HEK293 (cell line): ENCODE results near the gene BOC.

Source experiments
- CTCF ChIA-PET: fragments of 350-600 bp; formaldehyde crosslinking; extraction: SDS; loops from one replicate; lab custom pipeline; 2021; ENCODE audit warnings: antibody characterized with exemption; lab: Yijun Ruan, JAX
- POLR2A ChIA-PET: fragments of 300-600 bp; formaldehyde crosslinking; extraction: SDS; loops from one replicate; lab custom pipeline; 2020; ENCODE audit warnings: antibody characterized with exemption, inconsistent platforms; lab: Yijun Ruan, JAX
- H3K27ac ChIP-seq: fragments of 200-500 bp; sonication (Bioruptor generic); 2 replicates; pipeline ENCODE4 v1.5.1; 2014; ENCODE audit warnings: low read depth, low read length, control low read depth, inconsistent platforms; ENCODE audit errors: extremely low read depth
- H3K36me3 ChIP-seq, 2 experiments: fragments of 200-500 bp in 1 of 2; sonication (Bioruptor generic) in 1 of 2; 1 replicate in 1 of 2; 2 replicates in 1 of 2; pipeline ENCODE4 v1.5.1; 2014 to 2017; ENCODE audit warnings: inconsistent platforms in 2 of 2, low read length in 2 of 2; ENCODE audit not compliant: control insufficient read depth in 2 of 2, insufficient read depth in 1 of 2
- H3K4me1 ChIP-seq: fragments of 200-500 bp; sonication (Bioruptor generic); 2 replicates; pipeline ENCODE4 v1.5.1; 2014; ENCODE audit warnings: mild to moderate bottlenecking, low read length, inconsistent platforms; ENCODE audit not compliant: control insufficient read depth, insufficient read depth
- H3K4me3 ChIP-seq: 2 replicates; pipeline ENCODE4 v1.5.1; 2011; ENCODE audit warnings: low read depth, mild to moderate bottlenecking, control low read depth, low read length, moderate library complexity
- H3K9me3 ChIP-seq: fragments of 200-500 bp; sonication (Bioruptor generic); 2 replicates; pipeline ENCODE4 v1.5.1; 2014; ENCODE audit warnings: low read depth, low read length, inconsistent platforms; ENCODE audit not compliant: control insufficient read depth, insufficient read depth
- EGR2 ChIP-seq: fragments of 450-650 bp; formaldehyde crosslinking; IDR thresholded peaks from 2 replicates; pipeline ENCODE4 v1.5.1; 2016; ENCODE audit warnings: low read depth, missing biosample characterization, missing genetic modification characterization
- GLIS1 ChIP-seq: fragments of 450-650 bp; formaldehyde crosslinking; IDR thresholded peaks from 2 replicates; pipeline ENCODE4 v1.5.1; 2016; ENCODE audit warnings: missing biosample characterization, missing genetic modification characterization
- OSR2 ChIP-seq: fragments of 450-650 bp; formaldehyde crosslinking; IDR thresholded peaks from 2 replicates; pipeline ENCODE4 v1.5.1; 2016; ENCODE audit warnings: missing biosample characterization, missing genetic modification characterization
- REST ChIP-seq: fragments of 450-650 bp; formaldehyde crosslinking; IDR thresholded peaks from 2 replicates; pipeline ENCODE4 v1.5.1; 2016; ENCODE audit warnings: missing biosample characterization, missing genetic modification characterization
- ZBTB7A ChIP-seq: fragments of 450-650 bp; formaldehyde crosslinking; IDR thresholded peaks from 2 replicates; pipeline ENCODE4 v1.5.1; 2016; ENCODE audit warnings: low read depth, missing biosample characterization, missing genetic modification characterization
- ZNF10 ChIP-seq: fragments of 450-650 bp; formaldehyde crosslinking; IDR thresholded peaks from 2 replicates; pipeline ENCODE4 v1.5.1; 2017; ENCODE audit warnings: missing biosample characterization, missing genetic modification characterization
- ZNF114 ChIP-seq: fragments of 450-650 bp; formaldehyde crosslinking; IDR thresholded peaks from 2 replicates; pipeline ENCODE4 v1.5.0; 2017; ENCODE audit warnings: missing biosample characterization, missing genetic modification characterization
- ZNF174 ChIP-seq: fragments of 450-650 bp; formaldehyde crosslinking; IDR thresholded peaks from 2 replicates; pipeline ENCODE4 v1.5.0; 2017; ENCODE audit warnings: missing biosample characterization, mild to moderate bottlenecking, missing genetic modification characterization
- ZNF211 ChIP-seq: fragments of 450-650 bp; formaldehyde crosslinking; IDR thresholded peaks from 2 replicates; pipeline ENCODE4 v1.5.1; 2016; ENCODE audit warnings: low read depth, missing biosample characterization, missing genetic modification characterization
- ZNF214 ChIP-seq: fragments of 450-650 bp; formaldehyde crosslinking; IDR thresholded peaks from 2 replicates; pipeline ENCODE4 v1.5.1; 2017; ENCODE audit warnings: missing biosample characterization, mild to moderate bottlenecking, missing genetic modification characterization, borderline replicate concordance
- ZNF24 ChIP-seq: fragments of 450-650 bp; formaldehyde crosslinking; IDR thresholded peaks from 2 replicates; pipeline ENCODE4 v1.5.1; 2016; ENCODE audit warnings: missing biosample characterization, missing genetic modification characterization
- ZNF274 ChIP-seq, 2 experiments: fragments of 200-500 bp in 1 of 2; fragments of 450-650 bp in 1 of 2; sonication (Bioruptor generic) in 1 of 2; formaldehyde crosslinking in 1 of 2; IDR thresholded peaks; 2 replicates each; pipeline versions ENCODE4 v1.5.1 to v1.6.1; 2014 to 2016; ENCODE audit warnings: borderline replicate concordance in 1 of 2, inconsistent platforms in 1 of 2, low read length in 1 of 2, missing biosample characterization in 1 of 2, missing genetic modification characterization in 1 of 2
- ZNF302 ChIP-seq: fragments of 450-650 bp; formaldehyde crosslinking; IDR thresholded peaks from 2 replicates; pipeline ENCODE4 v1.5.1; 2016; ENCODE audit warnings: missing biosample characterization, missing genetic modification characterization, low read depth
- ZNF37A ChIP-seq: fragments of 450-650 bp; IDR thresholded peaks from 2 replicates; pipeline ENCODE4 v1.5.1; 2018; ENCODE audit warnings: missing biosample characterization, missing genetic modification characterization
- ZNF501 ChIP-seq: fragments of 450-650 bp; formaldehyde crosslinking; IDR thresholded peaks from 2 replicates; pipeline ENCODE4 v1.5.1; 2016; ENCODE audit warnings: missing biosample characterization, missing genetic modification characterization
- ZNF623 ChIP-seq: fragments of 450-650 bp; formaldehyde crosslinking; IDR thresholded peaks from 2 replicates; pipeline ENCODE4 v1.5.1; 2016; ENCODE audit warnings: missing biosample characterization, missing genetic modification characterization
- ZNF664 ChIP-seq: fragments of 450-650 bp; formaldehyde crosslinking; IDR thresholded peaks from 2 replicates; pipeline ENCODE4 v1.5.1; 2016; ENCODE audit warnings: missing biosample characterization, missing genetic modification characterization
- ZNF776 ChIP-seq: fragments of 450-650 bp; formaldehyde crosslinking; IDR thresholded peaks from 2 replicates; pipeline ENCODE4 v1.5.0; 2017; ENCODE audit warnings: missing biosample characterization, missing genetic modification characterization, borderline replicate concordance
- ZNF785 ChIP-seq: fragments of 450-650 bp; formaldehyde crosslinking; IDR thresholded peaks from 2 replicates; pipeline ENCODE4 v1.5.1; 2016; ENCODE audit warnings: missing biosample characterization, missing genetic modification characterization
- ZXDB ChIP-seq: fragments of 450-650 bp; formaldehyde crosslinking; IDR thresholded peaks from 2 replicates; pipeline ENCODE4 v1.5.1; 2016; ENCODE audit warnings: missing biosample characterization, missing genetic modification characterization
- TF ChIP-seq, protein P1 (sequence below): sonication (generic); formaldehyde crosslinking; IDR thresholded peaks from 2 replicates; pipeline ENCODE4 v1.8.1; 2022; ENCODE audit warnings: mild to moderate bottlenecking, moderate library complexity, missing genetic modification reagents
- TF ChIP-seq, protein P2 (sequence below): fragments of 450-650 bp; formaldehyde crosslinking; IDR thresholded peaks from 2 replicates; pipeline ENCODE4 v1.5.1; 2016; ENCODE audit warnings: missing biosample characterization, missing genetic modification characterization
- TF ChIP-seq, protein P3 (sequence below): fragments of 450-650 bp; formaldehyde crosslinking; IDR thresholded peaks from 2 replicates; pipeline ENCODE4 v1.5.1; 2016; ENCODE audit warnings: missing biosample characterization, missing genetic modification characterization
- TF ChIP-seq, protein P4 (sequence below): fragments of 450-650 bp; formaldehyde crosslinking; IDR thresholded peaks from 2 replicates; pipeline ENCODE4 v1.5.1; 2017; ENCODE audit warnings: missing biosample characterization, missing genetic modification characterization

BOC gene

GRCh38 chr3:113273011-113273410, 61.7 kb downstream of the BOC start:
- H3K9me3 ChIP-seq: no peaks in the 10 kb centered on the region
- no peaks in the 10 kb centered on the region for H3K4me1 ChIP-seq
- no peak overlapping the region for H3K4me3 ChIP-seq
- H3K27ac ChIP-seq: no peak overlapping the region
- CTCF ChIA-PET: no interaction called here
- POLR2A ChIA-PET: no interaction called here
- H3K36me3 ChIP-seq: peaks cover 0 to 29% of the 10 kb centered on the region in 2 experiments; a peak in 1 of 3 replicates
- TF ChIP-seq ZNF785 (tag by site-specific recombination) (no peak), ZNF211 (tag by site-specific recombination) (no peak), REST (no peak), ZXDB (tag by site-specific recombination) (no peak), ZNF114 (tag by site-specific recombination) (no peak), ZNF664 (tag by site-specific recombination) (no peak), ZNF214 (tag by site-specific recombination) (no peak), ZNF37A (tag by site-specific recombination) (no peak), ZNF623 (no peak), ZNF174 (tag by site-specific recombination) (no peak), ZNF501 (tag by site-specific recombination) (no peak), ZNF274 (IDR thresholded peaks at IDR 0.05; ENCODE audit: low read length) (no peak), ZNF274 (tag by site-specific recombination; IDR thresholded peaks at IDR 0.05; ENCODE audit: borderline replicate concordance) (no peak), ZBTB7A (tag by site-specific recombination) (no peak), ZNF302 (no peak)
- TF ChIP-seq, protein P1, sequence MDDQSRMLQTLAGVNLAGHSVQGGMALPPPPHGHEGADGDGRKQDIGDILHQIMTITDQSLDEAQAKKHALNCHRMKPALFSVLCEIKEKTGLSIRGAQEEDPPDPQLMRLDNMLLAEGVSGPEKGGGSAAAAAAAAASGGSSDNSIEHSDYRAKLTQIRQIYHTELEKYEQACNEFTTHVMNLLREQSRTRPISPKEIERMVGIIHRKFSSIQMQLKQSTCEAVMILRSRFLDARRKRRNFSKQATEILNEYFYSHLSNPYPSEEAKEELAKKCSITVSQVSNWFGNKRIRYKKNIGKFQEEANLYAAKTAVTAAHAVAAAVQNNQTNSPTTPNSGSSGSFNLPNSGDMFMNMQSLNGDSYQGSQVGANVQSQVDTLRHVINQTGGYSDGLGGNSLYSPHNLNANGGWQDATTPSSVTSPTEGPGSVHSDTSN (CRISPR knock-in tag): no peak
- TF ChIP-seq, protein P2, sequence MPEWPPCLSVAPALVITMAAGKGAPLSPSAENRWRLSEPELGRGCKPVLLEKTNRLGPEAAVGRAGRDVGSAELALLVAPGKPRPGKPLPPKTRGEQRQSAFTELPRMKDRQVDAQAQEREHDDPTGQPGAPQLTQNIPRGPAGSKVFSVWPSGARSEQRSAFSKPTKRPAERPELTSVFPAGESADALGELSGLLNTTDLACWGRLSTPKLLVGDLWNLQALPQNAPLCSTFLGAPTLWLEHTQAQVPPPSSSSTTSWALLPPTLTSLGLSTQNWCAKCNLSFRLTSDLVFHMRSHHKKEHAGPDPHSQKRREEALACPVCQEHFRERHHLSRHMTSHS (tag by site-specific recombination): no peak
- TF ChIP-seq, protein P3, sequence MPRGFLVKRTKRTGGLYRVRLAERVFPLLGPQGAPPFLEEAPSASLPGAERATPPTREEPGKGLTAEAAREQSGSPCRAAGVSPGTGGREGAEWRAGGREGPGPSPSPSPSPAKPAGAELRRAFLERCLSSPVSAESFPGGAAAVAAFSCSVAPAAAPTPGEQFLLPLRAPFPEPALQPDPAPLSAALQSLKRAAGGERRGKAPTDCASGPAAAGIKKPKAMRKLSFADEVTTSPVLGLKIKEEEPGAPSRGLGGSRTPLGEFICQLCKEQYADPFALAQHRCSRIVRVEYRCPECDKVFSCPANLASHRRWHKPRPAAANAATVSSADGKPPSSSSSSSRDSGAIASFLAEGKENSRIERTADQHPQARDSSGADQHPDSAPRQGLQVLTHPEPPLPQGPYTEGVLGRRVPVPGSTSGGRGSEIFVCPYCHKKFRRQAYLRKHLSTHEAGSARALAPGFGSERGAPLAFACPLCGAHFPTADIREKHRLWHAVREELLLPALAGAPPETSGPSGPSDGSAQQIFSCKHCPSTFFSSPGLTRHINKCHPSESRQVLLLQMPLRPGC (tag by site-specific recombination): no peak

GRCh38 chr3:113273604-113274378, 62.4 kb downstream of the BOC start:
- TF ChIP-seq EGR2 (tag by site-specific recombination): no peak
- no peak for TF ChIP-seq ZXDB (tag by site-specific recombination)
- TF ChIP-seq ZNF776 (tag by site-specific recombination): no peak
- TF ChIP-seq, protein P4, sequence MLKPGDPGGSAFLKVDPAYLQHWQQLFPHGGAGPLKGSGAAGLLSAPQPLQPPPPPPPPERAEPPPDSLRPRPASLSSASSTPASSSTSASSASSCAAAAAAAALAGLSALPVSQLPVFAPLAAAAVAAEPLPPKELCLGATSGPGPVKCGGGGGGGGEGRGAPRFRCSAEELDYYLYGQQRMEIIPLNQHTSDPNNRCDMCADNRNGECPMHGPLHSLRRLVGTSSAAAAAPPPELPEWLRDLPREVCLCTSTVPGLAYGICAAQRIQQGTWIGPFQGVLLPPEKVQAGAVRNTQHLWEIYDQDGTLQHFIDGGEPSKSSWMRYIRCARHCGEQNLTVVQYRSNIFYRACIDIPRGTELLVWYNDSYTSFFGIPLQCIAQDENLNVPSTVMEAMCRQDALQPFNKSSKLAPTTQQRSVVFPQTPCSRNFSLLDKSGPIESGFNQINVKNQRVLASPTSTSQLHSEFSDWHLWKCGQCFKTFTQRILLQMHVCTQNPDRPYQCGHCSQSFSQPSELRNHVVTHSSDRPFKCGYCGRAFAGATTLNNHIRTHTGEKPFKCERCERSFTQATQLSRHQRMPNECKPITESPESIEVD (tag by site-specific recombination): no peak
- no peak for TF ChIP-seq OSR2 (tag by site-specific recombination)
- no peak for TF ChIP-seq ZNF24 (tag by site-specific recombination)
- TF ChIP-seq GLIS1 (tag by site-specific recombination): no peak
- TF ChIP-seq, protein P2 (tag by site-specific recombination): no peak
- TF ChIP-seq ZNF302: no peak
- no peak for TF ChIP-seq ZNF10 (tag by site-specific recombination)
- no peak overlapping the region for H3K4me3 ChIP-seq
- no peak overlapping the region for H3K27ac ChIP-seq
- no peaks in the 10 kb centered on the region for H3K4me1 ChIP-seq
- ChIA-PET POLR2A (no interaction called here), CTCF (no interaction called here)
- no peaks in the 10 kb centered on the region for H3K9me3 ChIP-seq
- H3K36me3 ChIP-seq: peaks cover 0 to 33% of the 10 kb centered on the region in 2 experiments; a peak in 1 of 3 replicates
